Vein endothelial cell (primary cell): ENCODE data around the gene OR13C9. TPM values are rescaled to one million over a fixed set of nuclear protein-coding genes. Genes with fewer than 3 reads are reported as not detected.

Source experiments
- total RNA-seq: library from RNA; depleted of rRNA; stranded (reverse); fragments of >200 nt; gene quantifications from 2 replicates; pipeline ENCODE4 v1.2.3, GENCODE V29; 2012

Gene OR13C9, protein sequence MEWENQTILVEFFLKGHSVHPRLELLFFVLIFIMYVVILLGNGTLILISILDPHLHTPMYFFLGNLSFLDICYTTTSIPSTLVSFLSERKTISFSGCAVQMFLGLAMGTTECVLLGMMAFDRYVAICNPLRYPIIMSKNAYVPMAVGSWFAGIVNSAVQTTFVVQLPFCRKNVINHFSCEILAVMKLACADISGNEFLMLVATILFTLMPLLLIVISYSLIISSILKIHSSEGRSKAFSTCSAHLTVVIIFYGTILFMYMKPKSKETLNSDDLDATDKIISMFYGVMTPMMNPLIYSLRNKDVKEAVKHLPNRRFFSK
- total RNA-seq = not detected in 2 replicates

DNA sequence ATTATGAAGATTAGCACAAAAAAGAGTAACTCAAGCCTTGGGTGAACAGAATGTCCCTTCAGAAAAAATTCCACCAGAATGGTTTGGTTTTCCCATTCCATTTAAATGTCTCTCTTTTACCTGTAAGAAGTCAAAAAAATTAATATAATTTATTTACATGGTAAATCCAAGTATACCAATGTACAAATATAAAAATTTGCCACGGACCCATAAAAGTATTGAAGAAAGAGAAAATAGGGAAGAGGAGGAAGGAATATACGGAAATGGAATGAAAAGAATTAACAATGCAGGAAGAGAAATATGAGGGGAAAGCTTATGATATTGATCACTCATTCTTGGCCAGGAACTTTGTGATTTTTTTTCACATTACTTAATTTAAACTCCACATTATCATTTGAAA is at the start of gene OR13C9:
TSS of gene OR13C9 (minus strand) at position 101 of the 400 bp plus-strand sequence. CDS start at position 101, 0 bp downstream.

DNA sequence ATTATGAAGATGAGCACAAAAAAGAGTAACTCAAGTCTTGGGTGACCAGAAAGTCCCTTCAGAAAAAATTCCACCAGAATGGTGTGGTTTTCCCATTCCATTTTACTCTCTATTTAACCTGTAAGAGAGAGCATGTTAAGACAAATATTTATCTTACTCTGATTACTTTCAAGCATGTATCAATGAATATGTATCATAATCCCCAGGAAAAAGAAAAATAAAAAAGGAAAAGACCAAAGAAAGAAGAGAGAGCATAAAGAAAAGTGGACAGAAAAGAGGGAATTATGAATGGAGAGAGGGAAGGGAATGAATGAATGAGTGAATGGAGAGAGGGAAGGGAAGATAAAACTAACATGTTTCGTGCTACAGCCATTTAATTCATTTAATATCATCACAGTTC is 12.5 kb downstream of the OR13C9 start, which contains the start of gene OR13C2:
TSS of gene OR13C2 (minus strand) at position 101 of the 400 bp plus-strand sequence. CDS start at position 101, 0 bp downstream.

DNA sequence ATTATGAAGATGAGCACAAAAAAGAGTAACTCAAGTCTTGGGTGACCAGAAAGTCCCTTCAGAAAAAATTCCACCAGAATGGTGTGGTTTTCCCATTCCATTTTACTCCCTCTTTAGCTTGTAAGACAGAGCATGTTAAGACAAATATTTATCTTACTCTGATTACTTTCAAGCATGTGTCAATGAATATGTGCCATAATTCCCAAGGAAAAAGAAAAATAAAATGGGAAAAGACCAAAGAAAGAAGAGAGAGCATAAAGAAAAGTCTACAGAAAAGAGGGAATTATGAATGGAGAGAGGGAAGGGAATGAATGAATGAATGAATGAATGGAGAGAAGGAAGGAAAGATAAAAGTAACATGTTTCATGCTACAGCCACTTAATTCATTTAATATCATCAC is 18.7 kb downstream of the OR13C9 start, which contains the start of gene OR13C5:
TSS of gene OR13C5 (minus strand) at position 101 of the 400 bp plus-strand sequence. CDS start at position 101, 0 bp downstream.

DNA sequence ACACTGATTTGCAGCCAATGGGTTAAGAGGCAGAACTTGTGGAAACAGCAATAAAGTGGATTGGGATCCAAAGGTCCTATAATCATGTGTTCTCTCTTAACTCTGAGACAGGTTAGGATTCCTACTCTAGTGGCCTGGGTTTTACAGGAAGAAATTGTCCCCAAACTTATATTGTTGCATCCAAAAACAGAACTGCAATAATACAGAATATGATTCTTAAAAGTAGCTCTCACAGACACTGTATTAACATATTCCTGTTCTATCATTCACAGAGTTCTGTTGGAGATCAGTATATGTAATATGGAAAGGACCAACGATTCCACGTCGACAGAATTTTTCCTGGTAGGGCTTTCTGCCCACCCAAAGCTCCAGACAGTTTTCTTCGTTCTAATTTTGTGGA is 49.1 kb downstream of the OR13C9 start, which contains the start of gene OR13C8:
TSS of gene OR13C8 (plus strand) at position 301 of the 400 bp plus-strand sequence. CDS start at position 301, 0 bp downstream.

Other genes with a start within 250 kb of the OR13C9 start
- gene OR13F1, start 113.9 kb downstream of the OR13C9 start, total RNA-seq = not detected in 2 replicates
- gene OR13C4, start 91.0 kb downstream of the OR13C9 start, total RNA-seq = not detected in 2 replicates
- not detected in 2 replicates for gene OR13C3, start 81.3 kb downstream of the OR13C9 start, total RNA-seq
- gene OR13C8, start 49.0 kb downstream of the OR13C9 start, total RNA-seq = not detected in 2 replicates
- not detected in 2 replicates for gene OR13C5, start 18.8 kb downstream of the OR13C9 start, total RNA-seq
- gene OR13C2, start 12.6 kb downstream of the OR13C9 start, total RNA-seq = not detected in 2 replicates
- gene OR13D1, start 76.3 kb upstream of the OR13C9 start, total RNA-seq = not detected in 2 replicates
- gene NIPSNAP3A, start 129.5 kb upstream of the OR13C9 start, total RNA-seq = 53.6 and 54.9 TPM in 2 replicates
- gene NIPSNAP3B, start 145.9 kb upstream of the OR13C9 start, total RNA-seq = 0.10 and 0.33 TPM in 2 replicates